ENCODE measurements around the gene SMIM22.
A peak's percentile ranks its signal among the peaks of the same experiment; 100 is the strongest.

The SMIM22 gene, protein sequence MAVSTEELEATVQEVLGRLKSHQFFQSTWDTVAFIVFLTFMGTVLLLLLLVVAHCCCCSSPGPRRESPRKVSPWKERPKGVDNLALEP

DNA sequence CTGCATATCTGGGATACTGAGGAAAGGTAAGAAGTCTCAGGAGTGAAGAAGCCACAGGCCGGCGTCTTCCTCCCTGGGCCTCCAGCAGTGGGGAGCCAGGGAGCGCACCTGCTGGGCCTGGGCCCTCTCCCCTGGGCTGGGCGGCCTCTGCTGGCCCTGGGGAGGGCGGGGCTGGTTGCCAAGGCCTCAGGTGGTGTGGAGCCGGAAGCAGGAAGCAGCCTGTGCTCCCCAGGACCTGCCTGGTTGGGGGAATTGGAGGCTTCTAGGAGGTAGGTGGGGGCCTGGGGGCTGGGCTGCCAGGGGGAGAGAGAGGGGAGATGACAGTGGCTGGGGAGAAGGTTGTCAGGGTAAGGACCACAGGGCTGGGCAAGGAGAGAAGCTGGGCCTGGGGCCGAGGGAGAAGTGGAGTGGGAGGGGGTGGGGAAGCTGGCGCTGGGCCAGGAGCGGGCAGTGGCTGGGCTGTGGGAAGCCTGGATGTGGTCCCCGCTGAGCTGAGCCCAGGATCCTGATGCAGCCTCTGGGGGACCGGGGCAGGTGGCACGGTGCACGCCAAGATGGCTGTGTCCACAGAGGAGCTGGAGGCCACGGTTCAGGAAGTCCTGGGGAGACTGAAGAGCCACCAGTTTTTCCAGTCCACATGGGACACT, at the start of gene SMIM22:
Gene SMIM22 (plus strand): TSS at position 189 of the 647 bp plus-strand sequence. CDS start 366 bp downstream, at position 555.
- no peak for DNase-seq (ENCODE audit: low read depth in 4 of 4, low spot score in 1 of 4)

DNA sequence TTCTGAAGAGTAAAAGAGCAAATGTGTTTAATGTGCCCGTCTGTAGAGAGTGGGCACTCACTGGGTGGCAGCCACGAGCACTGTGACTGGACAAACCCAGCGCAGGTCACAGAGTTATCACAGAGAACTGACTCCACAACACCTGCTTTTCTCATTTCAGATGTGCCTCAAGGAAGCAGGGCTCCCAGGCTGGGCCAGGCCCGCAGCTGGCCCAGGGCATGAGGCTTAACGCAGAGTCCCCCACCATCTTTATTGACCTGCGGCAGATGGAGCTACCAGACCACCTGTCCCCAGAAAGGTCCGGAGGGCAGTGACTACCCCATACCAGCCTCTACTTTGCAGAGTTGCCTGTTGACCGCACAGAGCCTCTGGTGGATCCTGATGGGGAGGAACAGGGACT, 49.0 kb upstream of the SMIM22 start:
- no peak for DNase-seq (ENCODE audit: low read depth in 4 of 4, low spot score in 1 of 4)

DNA sequence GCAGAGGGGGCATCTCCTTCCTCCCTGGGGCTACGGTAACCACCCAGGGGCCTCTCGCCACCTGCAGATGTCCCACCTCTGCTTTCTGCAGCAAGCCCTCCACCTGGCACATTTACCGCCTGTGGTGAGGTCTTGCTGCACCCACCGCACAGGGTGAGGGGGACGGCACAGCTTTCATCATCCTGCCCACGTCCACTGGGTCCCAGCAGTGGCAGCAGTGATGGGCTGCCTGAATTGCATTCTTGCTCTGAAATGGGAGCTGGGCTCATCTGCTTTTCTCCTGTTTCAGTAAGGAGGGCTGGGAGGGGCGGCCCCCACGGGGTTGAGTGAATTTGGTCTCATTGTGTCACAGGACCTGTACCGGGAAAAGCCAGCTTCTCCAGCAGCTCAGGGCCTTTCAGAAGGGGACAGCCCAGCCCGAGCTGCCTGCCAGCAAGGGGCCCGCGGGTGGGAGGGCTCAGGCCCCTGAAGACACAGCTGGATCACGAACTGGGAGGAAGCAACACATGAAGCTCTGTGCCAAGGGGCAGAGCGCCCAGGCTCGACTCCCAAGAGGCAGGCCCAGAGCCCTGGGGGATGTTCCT, 48.1 kb upstream of the SMIM22 start:
- DNase-seq (ENCODE audit: low read depth in 4 of 4, low spot score in 1 of 4): no peak

DNA sequence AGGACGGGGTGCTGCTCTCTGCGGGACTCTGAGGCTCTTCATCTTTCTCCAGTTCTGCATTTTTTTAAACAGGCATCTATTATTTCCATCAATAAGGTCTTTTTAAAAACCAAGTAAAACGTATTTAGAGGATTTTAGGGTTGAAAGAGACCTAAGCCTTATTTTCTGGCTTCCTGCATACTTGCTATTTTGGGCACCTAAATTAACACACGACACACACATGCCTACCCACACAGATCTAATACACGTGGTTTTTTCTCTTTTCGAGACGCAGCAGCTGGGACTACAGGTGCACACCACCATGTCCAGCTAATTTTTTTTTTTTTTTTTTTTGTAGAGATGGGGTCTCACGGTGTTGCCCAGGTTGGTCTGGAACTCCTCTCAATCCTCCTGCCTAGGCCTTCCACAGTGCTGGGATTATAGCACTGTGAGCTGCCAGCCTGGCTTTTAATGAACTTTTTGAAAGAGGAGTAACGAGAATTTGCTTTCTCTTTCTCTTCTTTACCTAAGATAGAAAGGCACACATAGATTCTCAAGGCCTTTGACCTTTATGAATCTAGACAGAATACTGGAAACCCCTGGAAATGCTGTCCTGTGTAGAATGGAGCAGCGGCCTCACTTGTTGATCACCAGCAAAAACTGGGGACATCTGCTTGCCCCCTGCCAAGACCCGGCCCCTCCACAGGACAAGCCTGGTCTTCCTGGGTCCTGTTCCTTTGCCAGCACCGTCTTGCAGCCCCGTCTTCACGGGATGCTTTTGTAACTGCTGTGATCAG, 47.1 kb upstream of the SMIM22 start:
- DNase-seq (ENCODE audit: low read depth in 4 of 4, low spot score in 1 of 4): no peak

DNA sequence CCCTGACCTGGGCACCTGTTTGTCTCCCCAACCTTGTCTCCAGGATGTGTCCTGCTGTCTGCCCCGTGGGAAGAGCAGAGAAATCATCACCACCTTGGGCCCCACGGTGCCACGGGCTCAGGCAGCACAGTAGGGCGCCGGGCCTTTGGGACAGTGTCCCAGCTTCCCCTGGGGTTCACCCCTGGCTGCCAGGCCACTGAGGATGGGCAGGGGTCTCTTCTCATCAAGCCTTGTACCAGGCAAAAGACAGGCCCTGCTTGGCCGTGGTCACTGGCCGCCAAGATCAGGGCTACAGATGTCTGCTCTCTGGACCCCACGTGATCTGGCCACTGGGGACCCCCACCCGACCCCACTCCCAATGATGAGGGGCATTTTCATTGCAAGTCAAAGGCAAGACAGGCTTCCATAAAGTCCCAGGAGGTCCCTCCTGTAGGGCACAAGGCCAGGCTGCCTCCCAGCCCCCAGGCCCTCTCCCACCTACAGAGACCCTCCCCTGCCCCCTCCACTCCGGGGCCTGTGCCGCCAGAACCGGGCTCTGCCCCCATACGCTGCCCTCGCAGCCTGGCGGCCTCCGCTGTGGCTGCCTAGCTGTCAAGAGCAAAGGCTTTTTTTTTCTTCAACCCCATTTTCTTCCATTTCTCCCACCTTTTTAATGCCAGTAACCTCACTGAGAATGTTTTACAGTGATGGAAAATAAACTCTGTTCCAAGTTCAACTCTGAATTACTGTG, 46.3 kb upstream of the SMIM22 start:
- DNase-seq (ENCODE audit: low read depth in 4 of 4, low spot score in 1 of 4): no peak

DNA sequence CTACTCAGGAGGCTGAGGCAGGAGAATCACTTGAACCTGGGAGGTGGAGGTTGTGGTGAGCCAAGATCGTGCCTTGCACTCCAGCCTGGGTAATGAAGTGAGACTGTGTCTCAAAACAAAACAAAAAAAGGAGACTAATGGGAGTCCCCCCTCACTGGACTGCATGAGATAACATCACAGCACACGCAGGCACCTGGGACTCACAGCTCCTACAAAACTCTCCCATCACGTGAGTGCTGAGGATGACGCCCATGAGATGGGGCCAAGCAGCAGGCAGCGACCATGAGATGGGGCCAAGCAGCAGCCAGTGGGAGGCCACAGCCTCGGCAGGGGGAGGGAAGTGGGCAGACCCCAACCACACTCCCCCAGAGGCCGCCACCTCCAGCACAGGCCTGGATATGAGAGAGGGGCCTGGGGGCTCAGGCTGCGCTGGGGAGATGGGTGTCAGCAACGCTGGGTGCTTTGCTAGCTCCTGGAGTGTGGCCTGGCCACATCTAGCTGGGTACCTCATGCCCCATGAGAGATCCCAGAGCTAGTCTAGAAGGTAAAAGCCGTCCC, 45.4 kb upstream of the SMIM22 start:
- DNase-seq (ENCODE audit: low read depth in 4 of 4, low spot score in 1 of 4): no peak

DNA sequence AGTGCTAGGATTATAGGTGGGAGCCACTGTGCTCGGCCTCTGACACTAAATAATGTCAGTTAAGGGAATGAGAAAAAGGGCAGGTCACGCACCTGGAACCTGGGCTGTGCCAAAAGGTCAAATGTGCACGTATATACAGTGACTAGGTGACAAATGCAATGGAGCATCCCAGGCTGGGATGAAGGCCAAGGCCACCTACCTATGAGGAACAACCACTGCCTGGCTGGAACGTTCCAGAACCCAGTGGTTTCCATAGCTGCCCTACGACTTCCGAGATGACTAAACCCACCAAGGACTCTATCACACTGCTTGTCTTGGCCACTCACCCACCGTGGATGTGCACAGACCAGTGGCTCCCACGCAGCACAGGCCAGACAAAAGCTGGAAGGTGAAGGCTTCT, 44.3 kb upstream of the SMIM22 start:
- no peak for DNase-seq (ENCODE audit: low read depth in 4 of 4, low spot score in 1 of 4)

DNA sequence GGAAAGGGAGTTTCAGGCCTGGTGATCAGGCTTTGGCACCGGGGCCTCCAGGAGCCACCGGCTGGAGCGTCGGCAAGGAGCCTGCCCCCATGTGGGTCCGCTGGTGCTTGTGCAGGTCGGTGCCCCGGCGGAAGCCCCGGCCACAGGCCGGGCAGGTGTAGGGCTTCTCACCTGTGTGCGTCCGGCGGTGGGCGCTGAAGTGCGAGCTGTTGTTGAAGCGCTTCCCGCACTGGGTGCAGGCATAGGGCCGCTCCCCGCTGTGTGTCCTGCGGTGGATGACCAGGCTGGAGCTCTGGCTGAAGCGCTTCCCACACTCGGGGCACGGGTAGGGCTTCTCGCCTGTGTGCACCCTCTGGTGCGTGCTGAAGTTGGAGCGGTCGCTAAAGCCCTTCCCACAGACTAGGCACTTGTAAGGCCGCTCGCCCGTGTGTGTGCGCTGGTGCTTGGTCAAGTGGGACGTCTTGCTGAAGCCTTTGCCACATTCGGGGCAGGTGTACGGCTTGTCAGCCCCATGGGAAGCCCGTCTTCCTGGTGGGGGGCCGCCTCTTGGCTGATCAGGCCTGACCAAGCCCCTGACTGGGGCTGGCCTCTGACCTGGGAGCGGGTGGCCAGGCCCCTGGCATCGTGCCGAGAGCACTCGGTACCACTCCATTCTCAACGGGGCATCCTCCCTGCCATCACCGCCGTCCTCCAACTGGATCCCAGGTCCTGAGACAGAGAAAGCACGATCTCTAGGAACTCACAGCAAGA, 42.6 kb upstream of the SMIM22 start:
- no peak for DNase-seq (ENCODE audit: low read depth in 4 of 4, low spot score in 1 of 4)

DNA sequence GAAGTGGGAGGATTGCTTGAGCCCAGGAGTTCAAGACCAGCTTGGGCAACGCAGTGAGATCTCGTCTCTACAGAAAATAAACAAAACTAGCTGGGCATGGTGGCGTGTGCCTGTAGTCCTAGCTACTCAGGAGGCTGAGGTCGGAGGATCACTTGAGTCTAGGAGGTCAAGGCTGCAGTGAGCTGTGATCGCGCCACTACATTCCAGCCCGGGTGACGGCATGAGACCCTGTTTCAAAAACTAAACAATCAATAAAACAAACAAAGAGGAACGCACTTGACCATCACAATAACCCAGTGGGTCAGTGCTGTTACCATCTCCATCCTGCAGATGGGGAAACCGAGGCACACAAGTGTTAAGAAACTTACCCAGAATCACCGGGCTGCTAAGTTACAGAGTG, 41.9 kb upstream of the SMIM22 start:
- no peak for DNase-seq (ENCODE audit: low read depth in 4 of 4, low spot score in 1 of 4)

DNA sequence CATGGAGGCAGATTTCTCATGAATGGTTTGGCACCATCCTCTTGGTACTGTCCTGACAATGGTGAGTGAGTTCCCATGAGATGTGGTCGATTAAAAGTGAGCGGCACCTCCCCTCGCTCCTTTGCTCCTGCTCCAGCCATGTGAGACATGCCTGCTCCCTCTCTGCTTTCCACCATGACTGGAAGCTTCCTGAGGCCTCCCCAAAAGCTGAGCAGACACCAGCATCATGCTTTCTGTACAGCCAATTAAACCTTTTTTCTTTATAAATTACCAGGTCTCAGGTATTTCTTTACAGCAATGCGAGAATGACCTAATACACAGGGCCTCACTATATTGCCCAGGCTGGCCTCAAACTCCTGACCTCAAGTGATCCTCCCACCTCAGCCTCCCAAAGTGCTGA, 40.3 kb upstream of the SMIM22 start:
- no peak for DNase-seq (ENCODE audit: low read depth in 4 of 4, low spot score in 1 of 4)

DNA sequence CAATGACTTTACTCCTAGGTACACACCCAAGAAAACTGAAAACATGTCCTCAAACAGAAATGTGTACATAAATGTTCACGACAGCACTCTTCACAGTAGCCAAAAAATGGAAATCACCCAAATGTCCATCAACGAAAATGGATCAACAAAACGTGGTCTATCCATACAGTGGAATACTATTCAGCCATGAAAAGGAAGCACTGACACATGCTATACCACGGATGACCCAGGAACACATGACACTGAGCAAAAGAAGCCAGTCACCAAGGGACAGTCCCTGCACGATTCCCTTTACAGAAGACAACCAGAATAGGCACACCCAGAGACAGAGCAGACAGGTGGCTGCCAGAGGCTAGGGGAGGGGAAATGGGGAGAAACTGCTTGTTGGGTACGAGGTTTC, 39.5 kb upstream of the SMIM22 start:
- DNase-seq (ENCODE audit: low read depth in 4 of 4, low spot score in 1 of 4): no peak

DNA sequence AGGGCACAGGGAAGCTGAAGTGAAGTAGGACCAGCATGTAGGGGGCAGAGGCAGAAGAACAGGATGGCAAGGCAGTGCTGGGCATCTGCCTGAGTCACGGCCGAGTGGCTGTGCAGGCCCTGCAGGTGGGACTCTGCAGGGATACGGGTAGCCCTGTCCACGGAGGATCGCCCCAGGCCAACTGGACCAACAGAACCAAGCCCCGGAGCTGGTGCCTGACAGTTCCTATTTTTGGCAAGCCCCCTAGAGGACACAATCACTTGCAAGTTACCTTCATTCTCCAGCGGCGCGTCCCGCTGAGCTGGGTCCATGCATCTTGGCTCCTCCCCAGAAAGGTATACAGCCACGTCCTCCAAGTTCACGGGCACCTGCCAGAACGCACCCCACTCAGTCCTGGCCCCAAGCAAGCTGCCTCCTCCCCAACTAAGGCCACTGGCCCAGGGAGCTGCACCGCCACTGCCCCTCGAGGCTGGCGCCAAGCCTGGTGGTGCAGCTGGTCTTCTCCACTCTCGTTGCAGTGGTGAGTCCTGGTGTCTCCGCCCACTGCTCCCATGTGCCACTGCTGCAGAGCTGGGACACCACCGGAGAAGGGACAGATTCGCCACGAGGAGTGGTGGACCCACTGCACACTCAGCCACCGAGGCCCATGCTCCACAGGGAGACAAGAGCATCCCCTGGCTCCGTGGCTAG, 34.8 kb upstream of the SMIM22 start:
- DNase-seq (ENCODE audit: low read depth in 4 of 4, low spot score in 1 of 4): no peak

DNA sequence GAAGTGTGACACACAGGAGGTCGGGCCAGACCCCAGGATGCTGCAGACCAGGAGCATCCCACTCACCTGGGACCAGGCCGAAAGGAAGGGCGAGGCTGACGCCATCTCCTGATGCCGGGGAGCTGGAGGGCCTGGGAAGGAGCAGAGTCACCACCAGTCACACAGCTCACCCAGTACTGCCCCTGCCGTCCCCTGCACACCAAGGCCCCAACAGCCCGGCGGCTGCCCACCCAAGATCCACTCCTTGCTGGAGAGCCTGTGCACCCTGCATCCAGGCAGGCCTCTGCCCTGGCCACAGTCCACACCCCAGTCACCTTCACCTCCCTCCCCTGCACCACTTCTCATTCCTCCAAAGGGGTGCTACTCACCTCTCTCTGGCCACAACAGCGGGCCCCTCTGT, 33.0 kb upstream of the SMIM22 start:
- DNase-seq (ENCODE audit: low read depth in 4 of 4, low spot score in 1 of 4): no peak

DNA sequence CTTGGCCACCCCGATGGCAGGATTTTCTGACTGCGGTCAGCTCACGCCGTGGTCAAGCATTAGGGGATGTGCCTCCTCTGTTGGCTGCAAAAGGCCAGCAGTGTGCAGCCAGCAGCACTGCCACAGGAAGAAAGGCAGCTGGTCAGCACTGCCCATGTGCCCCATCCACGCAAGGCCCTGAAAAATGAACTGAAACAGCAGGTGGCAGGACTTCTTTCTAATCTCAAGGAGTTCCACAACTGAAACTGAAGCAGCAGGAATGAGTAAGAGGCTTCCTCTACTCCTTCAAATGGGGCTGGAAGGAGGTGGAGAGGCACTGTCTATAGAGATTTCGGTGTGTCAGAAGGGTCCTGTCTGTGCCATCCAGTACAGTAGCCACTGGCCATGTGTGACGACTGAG, 31.4 kb upstream of the SMIM22 start:
- no peak for DNase-seq (ENCODE audit: low read depth in 4 of 4, low spot score in 1 of 4)

DNA sequence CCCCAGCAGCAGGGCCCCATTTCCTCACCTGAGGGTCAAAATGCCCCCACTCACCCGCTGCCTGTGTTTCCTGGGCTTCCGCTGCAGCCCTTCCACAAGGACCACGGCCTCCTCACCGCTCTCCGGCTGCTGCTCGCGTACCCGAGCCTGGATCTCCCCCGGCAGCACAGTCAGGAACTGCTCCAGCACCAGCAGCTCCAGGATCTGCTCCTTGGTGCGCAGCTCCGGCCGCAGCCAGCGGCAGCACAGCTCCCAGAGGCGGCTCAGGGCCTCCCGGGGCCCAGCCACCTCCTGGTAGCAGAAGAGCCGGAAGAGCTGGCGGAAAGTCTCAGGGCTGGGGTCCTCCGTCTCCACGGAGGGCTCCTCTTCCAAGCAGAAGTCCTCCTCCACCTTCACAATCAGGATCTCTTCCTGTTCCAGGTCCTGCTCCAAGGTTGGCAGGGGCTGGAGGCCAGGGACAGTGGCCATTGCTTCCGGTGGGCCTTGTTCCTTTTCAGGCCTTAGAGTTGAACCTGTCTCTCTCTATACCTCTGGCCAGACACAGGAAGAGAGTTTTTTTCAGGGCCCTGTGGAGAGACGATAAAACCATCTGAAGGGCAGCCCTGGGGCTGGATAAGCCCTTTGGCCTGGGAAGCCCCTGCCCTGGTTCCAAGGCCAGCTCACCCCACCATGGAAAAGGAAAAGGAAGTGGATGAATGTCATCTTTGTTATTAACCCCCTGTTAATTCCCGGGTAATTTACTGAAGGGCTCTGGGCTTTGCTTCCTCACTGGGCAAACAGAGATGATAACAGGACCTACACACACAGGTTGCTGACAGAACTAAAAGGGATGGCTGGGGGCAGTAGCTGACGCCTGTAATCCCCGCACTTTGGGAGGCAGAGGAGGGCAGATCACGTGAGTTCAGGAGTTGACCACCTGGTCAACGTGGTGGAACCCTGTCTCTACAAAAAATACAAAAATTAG, 29.4 kb upstream of the SMIM22 start:
- no peak for DNase-seq (ENCODE audit: low read depth in 4 of 4, low spot score in 1 of 4)

DNA sequence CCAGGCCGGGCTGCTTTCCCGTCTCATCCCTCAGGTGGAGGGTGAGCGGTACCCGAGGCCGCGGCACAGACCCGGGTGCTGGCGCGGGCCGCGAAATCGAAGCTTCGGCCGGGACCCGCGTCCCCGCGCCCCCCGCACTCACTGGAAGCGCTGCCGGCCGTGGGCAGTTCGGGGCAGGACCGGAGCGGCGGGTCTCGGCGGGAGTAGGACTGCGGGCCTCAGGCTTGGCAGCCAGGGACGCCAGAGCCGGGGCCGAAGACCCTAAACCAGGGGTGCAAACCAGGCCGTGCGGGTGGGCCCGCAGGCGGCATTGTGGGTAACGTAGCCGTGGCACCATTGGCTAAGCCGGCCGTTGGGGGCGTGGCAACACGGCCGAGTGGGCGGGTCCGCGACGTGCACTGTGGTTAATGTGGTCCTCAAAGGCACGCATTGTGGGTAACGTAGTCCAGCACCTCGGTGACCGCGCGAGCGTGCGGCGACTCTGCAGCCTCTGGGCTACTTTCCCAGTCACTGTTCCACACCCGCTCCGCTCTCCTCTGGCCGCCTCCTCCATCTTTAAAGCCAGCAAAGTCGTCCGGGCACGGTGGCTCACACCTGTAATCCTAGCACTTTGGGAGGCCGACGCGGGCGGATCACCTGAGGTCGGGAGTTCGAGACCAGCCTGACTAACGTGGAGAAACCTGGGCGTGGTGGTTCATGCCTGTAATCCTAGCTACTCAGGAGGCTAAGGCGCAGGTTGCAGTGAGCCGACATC, 28.1 kb upstream of the SMIM22 start, which contains the start of gene ZNF500:
Gene ZNF500 (minus strand): TSS at position 288 of the 754 bp plus-strand sequence. CDS start 1,184 bp downstream, outside the sequence.
- peak; percentile 95 to 98 (median 96) for DNase-seq (ENCODE audit: low read depth in 4 of 4, low spot score in 1 of 4)

DNA sequence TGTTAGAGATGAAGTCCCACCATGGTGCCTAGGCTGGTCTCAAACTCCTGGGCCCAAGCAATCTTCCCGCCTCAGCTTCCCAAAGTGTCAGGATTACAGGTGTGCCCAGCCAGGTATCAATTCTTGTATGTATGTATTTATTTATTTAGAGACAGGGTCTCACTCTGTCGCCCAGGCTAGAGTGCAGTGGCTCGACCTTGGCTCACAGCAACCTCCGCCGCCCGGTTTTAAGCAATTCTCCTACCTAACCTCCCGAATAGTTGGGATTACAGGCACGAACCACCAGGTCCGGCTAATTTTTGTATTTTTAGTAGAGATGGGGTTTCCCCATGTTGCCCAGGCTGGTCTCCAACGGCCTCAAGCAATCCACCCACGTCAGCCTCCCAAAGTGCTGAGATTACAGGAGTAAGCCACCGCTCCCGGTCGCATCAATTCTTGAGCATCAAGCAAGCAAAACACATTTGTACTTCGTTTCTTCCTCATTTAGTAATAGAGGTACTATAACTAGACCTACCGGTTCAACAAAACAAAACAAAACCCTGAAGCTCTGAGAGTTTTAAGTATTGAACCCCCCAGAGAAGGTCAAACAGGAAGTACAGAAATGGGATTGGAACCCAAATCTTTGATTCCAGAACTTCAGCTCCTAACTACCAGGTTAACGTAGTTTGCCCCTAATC, 27.2 kb upstream of the SMIM22 start:
- no peak for DNase-seq (ENCODE audit: low read depth in 4 of 4, low spot score in 1 of 4)
